Activated T-cell treated with anti-CD3 and anti-CD28 coated beads, Interleukin-2, amount 50 U/mL, for 24 hours (primary cell): ENCODE measurements around the gene SUPT3H.

Experiments
- DNase-seq: peaks from one replicate; pipeline ENCODE4 v3.0.0-alpha.2; 2020
- H3K27ac Mint-ChIP-seq: 2 replicates; pipeline ENCODE4 v1.8.0; 2020; ENCODE audit warnings: mild to moderate bottlenecking, mixed read lengths
- H3K27me3 Mint-ChIP-seq: 2 replicates; pipeline ENCODE4 v1.8.0; 2020; ENCODE audit warnings: mixed read lengths
- H3K36me3 Mint-ChIP-seq: 2 replicates; pipeline ENCODE4 v1.8.0; 2020; ENCODE audit warnings: low read depth, mixed read lengths
- H3K4me1 Mint-ChIP-seq: 2 replicates; pipeline ENCODE4 v1.8.0; 2020; ENCODE audit warnings: low read depth, mixed read lengths
- H3K4me3 Mint-ChIP-seq: 2 replicates; pipeline ENCODE4 v1.8.0; 2020; ENCODE audit warnings: mild to moderate bottlenecking, moderate library complexity, mixed read lengths
- H3K9me3 Mint-ChIP-seq: 2 replicates; pipeline ENCODE4 v1.8.0; 2020; ENCODE audit warnings: mixed read lengths

The SUPT3H gene

DNA sequence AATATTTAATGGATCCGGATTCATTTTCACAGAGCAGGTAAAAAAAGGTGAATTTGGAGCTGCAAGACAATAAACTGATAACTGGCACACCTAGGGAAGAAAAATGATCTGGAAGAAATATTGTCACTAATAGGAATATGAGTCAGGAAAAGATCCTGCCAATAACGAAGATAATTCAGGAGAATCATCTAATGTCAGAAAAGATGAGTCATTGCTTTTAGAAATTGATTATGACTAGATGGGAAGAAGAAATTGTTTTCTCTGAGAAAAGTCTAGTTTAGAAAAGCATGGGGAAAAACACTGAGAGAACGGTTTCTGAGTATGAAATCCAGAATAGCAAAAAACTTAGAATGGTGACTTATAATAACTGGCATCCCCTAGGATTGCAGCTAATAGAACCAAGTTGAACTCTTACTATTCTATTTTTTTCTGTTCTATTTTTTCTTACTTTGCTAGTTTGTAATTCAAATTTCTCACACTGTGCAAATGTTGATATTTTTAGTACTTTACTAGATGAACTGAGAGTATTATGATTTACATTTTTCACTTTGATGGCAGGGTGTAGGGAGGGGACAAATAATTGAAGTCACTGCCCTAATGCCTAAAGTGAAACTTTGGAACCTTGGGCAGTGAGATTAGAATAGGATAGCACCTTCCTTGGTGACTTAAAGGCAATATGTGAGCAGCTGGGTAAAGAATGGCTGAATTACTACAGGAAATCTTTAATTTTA is 38.2 kb upstream of the SUPT3H start:
- no peak overlapping the region for H3K4me3 Mint-ChIP-seq
- peaks cover 4% of the 10 kb centered on the region for H3K36me3 Mint-ChIP-seq
- H3K9me3 Mint-ChIP-seq: no peaks in the 10 kb centered on the region
- peak overlapping the region; percentile 10 for H3K27ac Mint-ChIP-seq
- peaks cover 5% of the 10 kb centered on the region for H3K27me3 Mint-ChIP-seq
- H3K4me1 Mint-ChIP-seq: peaks cover 46% of the 10 kb centered on the region
- no peak for DNase-seq

DNA sequence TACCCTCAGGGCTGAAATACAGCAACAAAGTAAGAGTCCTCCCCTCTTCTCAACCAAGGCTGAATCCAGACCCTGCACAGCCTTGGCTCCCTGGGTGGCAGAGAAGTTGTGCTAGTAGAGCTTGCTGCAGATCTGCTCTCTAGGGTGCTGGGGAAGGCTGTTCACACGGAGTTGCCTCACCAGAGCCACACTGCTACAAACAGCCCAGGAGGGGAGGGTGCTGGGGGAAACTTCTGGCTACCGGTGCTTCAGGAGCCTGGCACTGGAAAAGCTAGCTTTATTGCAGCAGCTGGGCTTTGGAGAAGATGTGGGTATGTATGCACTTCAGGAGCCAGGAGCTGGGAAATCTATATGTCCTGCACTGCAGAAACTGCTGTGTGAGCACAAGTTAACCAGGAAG is 37.6 kb upstream of the SUPT3H start:
- peaks cover 39% of the 10 kb centered on the region for H3K4me1 Mint-ChIP-seq

DNA sequence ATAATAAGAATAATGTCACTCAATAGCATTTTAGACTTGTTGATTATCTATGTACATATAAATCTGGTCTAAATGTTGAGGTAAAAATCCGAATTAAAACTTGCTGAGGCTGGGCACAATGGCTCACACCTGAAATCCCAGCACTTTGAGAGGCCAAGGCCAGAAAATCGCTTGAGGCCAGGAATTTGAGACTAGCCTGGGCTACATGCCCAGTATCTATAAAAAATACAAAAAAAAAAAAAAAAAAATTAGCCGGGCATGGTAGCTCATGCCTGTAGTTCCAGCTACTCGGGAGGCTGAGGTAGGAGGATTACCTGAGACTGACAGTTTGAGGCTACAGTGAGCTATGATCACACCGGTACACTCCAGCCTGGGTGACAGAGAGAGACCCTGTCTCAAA is 34.2 kb upstream of the SUPT3H start:
- no peak overlapping the region for H3K27ac Mint-ChIP-seq
- no peaks in the 10 kb centered on the region for H3K27me3 Mint-ChIP-seq
- no peaks in the 10 kb centered on the region for H3K36me3 Mint-ChIP-seq
- DNase-seq: no peak
- H3K4me1 Mint-ChIP-seq: peaks cover 26% of the 10 kb centered on the region
- no peaks in the 10 kb centered on the region for H3K9me3 Mint-ChIP-seq
- no peak overlapping the region for H3K4me3 Mint-ChIP-seq

More for the DNA sequence above, 37.6 kb upstream of the SUPT3H start:
- H3K27ac Mint-ChIP-seq: no peak overlapping the region
- H3K36me3 Mint-ChIP-seq: no peaks in the 10 kb centered on the region
- no peak overlapping the region for H3K4me3 Mint-ChIP-seq
- peak; percentile 42 for DNase-seq
- H3K27me3 Mint-ChIP-seq: peaks cover 5% of the 10 kb centered on the region
- H3K9me3 Mint-ChIP-seq: no peaks in the 10 kb centered on the region

- no peak for DNase-seq
- no peaks in the 10 kb centered on the region for H3K36me3 Mint-ChIP-seq
- no peak overlapping the region for H3K4me3 Mint-ChIP-seq
- peaks cover 11% of the 10 kb centered on the region for H3K4me1 Mint-ChIP-seq
- H3K27me3 Mint-ChIP-seq: no peaks in the 10 kb centered on the region
- no peak overlapping the region for H3K27ac Mint-ChIP-seq
- H3K9me3 Mint-ChIP-seq: no peaks in the 10 kb centered on the region
Observed at GRCh38 chr6:45400021-45400420, 22.3 kb upstream of the SUPT3H start.

GRCh38 chr6:45398075-45398813 is 20.5 kb upstream of the SUPT3H start:
- H3K27me3 Mint-ChIP-seq: no peaks in the 10 kb centered on the region
- no peak for DNase-seq
- no peak overlapping the region for H3K4me3 Mint-ChIP-seq
- H3K9me3 Mint-ChIP-seq: peaks cover under 1% of the 10 kb centered on the region
- H3K36me3 Mint-ChIP-seq: peaks cover 2% of the 10 kb centered on the region
- peaks cover 16% of the 10 kb centered on the region for H3K4me1 Mint-ChIP-seq
- H3K27ac Mint-ChIP-seq: no peak overlapping the region

- no peak overlapping the region for H3K27ac Mint-ChIP-seq
- H3K36me3 Mint-ChIP-seq: peaks cover 7% of the 10 kb centered on the region
- no peaks in the 10 kb centered on the region for H3K27me3 Mint-ChIP-seq
- H3K4me3 Mint-ChIP-seq: no peak overlapping the region
- peaks cover 12% of the 10 kb centered on the region for H3K9me3 Mint-ChIP-seq
- no peak for DNase-seq
- H3K4me1 Mint-ChIP-seq: peaks cover 27% of the 10 kb centered on the region
Observed at GRCh38 chr6:45394586-45395095, 16.9 kb upstream of the SUPT3H start.

GRCh38 chr6:45388328-45388727 is 10.6 kb upstream of the SUPT3H start:
- Mint-ChIP-seq H3K36me3 (peaks cover 5% of the 10 kb centered on the region), H3K4me1 (peaks cover 11% of the 10 kb centered on the region), H3K27ac (no peak overlapping the region), H3K27me3 (no peaks in the 10 kb centered on the region), H3K9me3 (peaks cover 12% of the 10 kb centered on the region), H3K4me3 (no peak overlapping the region)
- DNase-seq: no peak

GRCh38 chr6:45387236-45387635 is 9.5 kb upstream of the SUPT3H start:
- Mint-ChIP-seq H3K27me3 (no peaks in the 10 kb centered on the region), H3K4me1 (peaks cover 11% of the 10 kb centered on the region), H3K36me3 (peaks cover 3% of the 10 kb centered on the region), H3K4me3 (no peak overlapping the region), H3K27ac (no peak overlapping the region), H3K9me3 (peaks cover 5% of the 10 kb centered on the region)
- DNase-seq: no peak

DNA sequence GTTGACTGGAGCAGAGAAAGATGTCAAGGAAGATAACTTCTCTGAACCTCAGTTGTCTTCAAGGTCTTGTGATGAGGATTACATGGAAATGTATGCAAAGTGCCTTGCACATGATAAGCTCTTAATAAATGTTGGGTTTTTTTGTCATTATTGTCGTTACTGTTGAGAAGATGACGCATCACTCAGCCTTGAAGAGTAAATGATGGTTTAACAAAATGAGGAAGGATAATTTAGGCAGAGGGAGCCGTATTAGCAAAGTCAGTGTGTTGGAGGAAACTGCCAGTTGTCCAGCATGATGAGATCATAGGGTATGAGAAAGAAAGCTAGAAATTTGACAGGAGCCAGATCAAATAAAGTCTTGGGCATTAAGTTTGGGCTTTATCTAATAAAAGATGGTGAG is 8.8 kb upstream of the SUPT3H start:
- peaks cover 9% of the 10 kb centered on the region for H3K4me1 Mint-ChIP-seq
- no peak overlapping the region for H3K4me3 Mint-ChIP-seq
- no peaks in the 10 kb centered on the region for H3K27me3 Mint-ChIP-seq
- H3K9me3 Mint-ChIP-seq: peaks cover 3% of the 10 kb centered on the region
- no peak overlapping the region for H3K27ac Mint-ChIP-seq
- DNase-seq: no peak
- peaks cover 1% of the 10 kb centered on the region for H3K36me3 Mint-ChIP-seq

DNA sequence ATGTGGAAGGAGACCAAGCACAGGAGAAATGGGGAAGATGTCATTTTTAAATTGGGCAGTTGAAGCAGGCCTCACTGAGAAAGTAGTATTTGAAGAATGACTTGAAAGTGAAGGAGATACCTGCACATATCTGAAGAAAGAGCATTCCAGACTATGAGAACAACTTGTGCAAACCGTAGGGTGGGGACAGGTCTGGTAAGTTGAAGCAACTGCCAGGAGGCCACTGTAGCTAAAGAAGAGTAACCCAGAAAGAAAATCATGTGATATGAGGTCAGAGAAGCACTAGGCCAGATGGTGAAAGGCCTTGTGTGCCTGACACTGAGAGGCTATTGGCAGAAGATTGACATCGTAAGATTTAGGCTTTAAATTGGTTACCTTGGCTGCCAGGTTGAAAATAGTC is 4.7 kb upstream of the SUPT3H start:
- H3K27me3 Mint-ChIP-seq: no peaks in the 10 kb centered on the region
- no peak overlapping the region for H3K27ac Mint-ChIP-seq
- H3K36me3 Mint-ChIP-seq: peaks cover 10% of the 10 kb centered on the region
- H3K9me3 Mint-ChIP-seq: no peaks in the 10 kb centered on the region
- no peak overlapping the region for H3K4me3 Mint-ChIP-seq
- H3K4me1 Mint-ChIP-seq: peaks cover 11% of the 10 kb centered on the region
- DNase-seq: no peak

DNA sequence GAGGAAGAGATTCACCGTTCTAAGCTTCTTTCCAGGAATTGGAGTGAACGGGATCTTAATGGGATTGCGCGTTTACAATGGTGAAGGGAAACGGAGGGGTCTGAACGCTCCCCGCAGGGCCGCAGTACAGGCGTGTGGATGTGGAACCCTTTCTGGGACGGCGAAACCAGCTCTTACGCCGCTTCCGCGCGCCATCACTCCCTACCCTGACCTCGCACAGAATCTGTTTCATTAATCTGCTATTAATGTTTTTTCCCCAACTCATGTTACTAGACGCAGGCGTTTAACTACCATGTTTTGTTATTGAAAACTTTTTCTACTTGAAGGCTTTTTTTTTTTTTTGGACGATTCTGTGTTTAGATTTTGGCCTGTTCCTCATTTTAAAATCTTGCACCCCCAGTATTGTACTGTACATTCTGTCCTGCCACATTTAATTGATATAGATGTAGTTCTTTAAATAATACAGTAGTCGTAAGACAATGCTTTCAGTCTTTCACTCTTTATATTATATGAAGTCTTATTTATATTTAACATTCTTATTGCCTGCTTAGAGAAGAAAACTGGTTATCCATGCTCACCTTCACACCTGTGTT is 696 bp upstream of the SUPT3H start:
- no peaks in the 10 kb centered on the region for H3K27me3 Mint-ChIP-seq

GRCh38 chr6:45377043-45377553 is 636 bp downstream of the SUPT3H start:
- Mint-ChIP-seq H3K27me3 (no peaks in the 10 kb centered on the region), H3K4me3 (peak overlapping the region; percentile 99), H3K27ac (peak overlapping the region; percentile 99), H3K36me3 (peaks cover 16% of the 10 kb centered on the region), H3K4me1 (peaks cover 46% of the 10 kb centered on the region), H3K9me3 (no peaks in the 10 kb centered on the region)
- no peak for DNase-seq

More for the DNA sequence above, 696 bp upstream of the SUPT3H start:
- H3K4me3 Mint-ChIP-seq: peak overlapping the region; percentile 99
- no peak for DNase-seq
- peaks cover 35% of the 10 kb centered on the region for H3K4me1 Mint-ChIP-seq
- H3K27ac Mint-ChIP-seq: peak overlapping the region; percentile 99
- H3K9me3 Mint-ChIP-seq: no peaks in the 10 kb centered on the region
- H3K36me3 Mint-ChIP-seq: peaks cover 16% of the 10 kb centered on the region

DNA sequence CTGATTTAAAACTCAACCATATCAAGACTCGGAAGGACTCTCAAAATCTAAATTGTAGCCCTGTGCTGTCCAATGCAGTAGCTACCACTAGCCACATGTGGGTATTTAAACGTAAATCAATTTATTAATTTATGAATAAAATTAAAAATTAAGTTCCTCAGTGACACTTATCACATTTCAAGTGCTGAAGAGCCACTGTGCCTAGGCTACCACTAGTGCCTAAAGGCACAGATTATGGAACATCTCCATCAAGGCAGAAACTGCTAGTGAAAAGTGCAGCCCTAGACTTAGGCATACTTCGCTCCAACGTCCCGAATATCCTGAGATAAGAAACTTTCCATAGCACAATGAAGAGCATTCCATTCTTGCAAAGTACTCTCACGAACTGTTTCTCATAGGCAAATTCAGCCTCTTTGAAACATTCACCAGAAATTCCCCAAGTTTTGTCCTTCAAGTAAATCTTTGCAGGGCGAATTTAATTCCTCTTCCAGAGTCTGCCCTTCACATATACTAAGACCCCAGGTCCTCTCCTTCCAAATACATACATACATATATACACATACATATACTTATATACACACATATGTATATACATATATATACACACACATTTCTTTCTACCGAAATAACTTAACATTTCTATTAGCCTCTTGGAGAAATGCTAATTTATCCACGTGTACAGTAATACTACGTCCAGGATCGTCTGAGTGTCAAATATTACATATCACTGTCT is 1.3 kb downstream of the SUPT3H start:
- no peaks in the 10 kb centered on the region for H3K27me3 Mint-ChIP-seq
- H3K27ac Mint-ChIP-seq: peak overlapping the region; percentile 99
- H3K36me3 Mint-ChIP-seq: peaks cover 16% of the 10 kb centered on the region
- no peak for DNase-seq
- H3K4me1 Mint-ChIP-seq: peaks cover 52% of the 10 kb centered on the region
- H3K4me3 Mint-ChIP-seq: peak overlapping the region; percentile 99
- no peaks in the 10 kb centered on the region for H3K9me3 Mint-ChIP-seq

DNA sequence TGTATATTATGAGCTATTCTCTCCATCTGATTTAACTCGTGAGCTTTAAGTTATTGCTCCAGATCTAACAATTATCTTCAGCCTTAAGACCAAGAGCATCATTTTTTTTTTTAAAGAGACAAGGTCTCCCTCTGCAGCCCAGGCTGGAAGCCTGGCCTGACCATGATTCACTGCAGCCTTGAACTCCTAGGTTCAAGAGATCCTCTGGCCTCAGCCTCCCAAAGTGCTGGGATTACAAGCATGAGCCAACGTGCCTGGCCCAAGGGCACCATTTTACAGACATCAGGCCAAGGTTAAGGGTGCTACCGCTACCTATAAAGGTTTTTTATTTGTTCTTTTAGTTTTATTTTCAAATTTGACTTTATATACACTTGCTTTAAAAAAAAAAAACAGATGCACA is 2.3 kb downstream of the SUPT3H start:
- Mint-ChIP-seq H3K4me3 (peak overlapping the region; percentile 45), H3K27me3 (no peaks in the 10 kb centered on the region), H3K9me3 (no peaks in the 10 kb centered on the region), H3K4me1 (peaks cover 61% of the 10 kb centered on the region), H3K36me3 (peaks cover 18% of the 10 kb centered on the region), H3K27ac (peak overlapping the region; percentile 10)
- DNase-seq: no peak
